Endothelial cell of umbilical vein (primary cell): ENCODE measurements around the gene CDK6.

Experiments used
- POLR2AphosphoS5 ChIP-seq: IDR thresholded peaks from 2 replicates; pipeline ENCODE4 v1.6.1; 2012; ENCODE audit warnings: low read depth, mild to moderate bottlenecking, control low read depth, low read length, moderate library complexity; ENCODE audit not compliant: insufficient read depth
- TF ChIP-seq, protein P1 (sequence below), 2 donors: IDR thresholded peaks; 1 replicate in 1 of 2; 2 replicates in 1 of 2; pipeline ENCODE4 v1.5.1; 2011; ENCODE audit warnings: low read length in 2 of 2, mild to moderate bottlenecking in 2 of 2, moderate library complexity in 2 of 2, control low read depth in 1 of 2, inconsistent platforms in 1 of 2, low read depth in 1 of 2; ENCODE audit not compliant: insufficient read depth in 1 of 2; ENCODE audit errors: extremely low read depth in 1 of 2

GRCh38 chr7:92694211-92694610 is 142.2 kb downstream of the CDK6 start:
- TF ChIP-seq, protein P1, sequence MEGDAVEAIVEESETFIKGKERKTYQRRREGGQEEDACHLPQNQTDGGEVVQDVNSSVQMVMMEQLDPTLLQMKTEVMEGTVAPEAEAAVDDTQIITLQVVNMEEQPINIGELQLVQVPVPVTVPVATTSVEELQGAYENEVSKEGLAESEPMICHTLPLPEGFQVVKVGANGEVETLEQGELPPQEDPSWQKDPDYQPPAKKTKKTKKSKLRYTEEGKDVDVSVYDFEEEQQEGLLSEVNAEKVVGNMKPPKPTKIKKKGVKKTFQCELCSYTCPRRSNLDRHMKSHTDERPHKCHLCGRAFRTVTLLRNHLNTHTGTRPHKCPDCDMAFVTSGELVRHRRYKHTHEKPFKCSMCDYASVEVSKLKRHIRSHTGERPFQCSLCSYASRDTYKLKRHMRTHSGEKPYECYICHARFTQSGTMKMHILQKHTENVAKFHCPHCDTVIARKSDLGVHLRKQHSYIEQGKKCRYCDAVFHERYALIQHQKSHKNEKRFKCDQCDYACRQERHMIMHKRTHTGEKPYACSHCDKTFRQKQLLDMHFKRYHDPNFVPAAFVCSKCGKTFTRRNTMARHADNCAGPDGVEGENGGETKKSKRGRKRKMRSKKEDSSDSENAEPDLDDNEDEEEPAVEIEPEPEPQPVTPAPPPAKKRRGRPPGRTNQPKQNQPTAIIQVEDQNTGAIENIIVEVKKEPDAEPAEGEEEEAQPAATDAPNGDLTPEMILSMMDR (IDR thresholded peaks at IDR 0.05; ENCODE audit: extremely low read depth in 1 of 2, insufficient read depth in 1 of 2, low read depth in 1 of 2, low read length in 2 of 2) = no peak
- no peak for TF ChIP-seq POLR2AphosphoS5
